ENCODE measurements around the gene DUXB.

DNA sequence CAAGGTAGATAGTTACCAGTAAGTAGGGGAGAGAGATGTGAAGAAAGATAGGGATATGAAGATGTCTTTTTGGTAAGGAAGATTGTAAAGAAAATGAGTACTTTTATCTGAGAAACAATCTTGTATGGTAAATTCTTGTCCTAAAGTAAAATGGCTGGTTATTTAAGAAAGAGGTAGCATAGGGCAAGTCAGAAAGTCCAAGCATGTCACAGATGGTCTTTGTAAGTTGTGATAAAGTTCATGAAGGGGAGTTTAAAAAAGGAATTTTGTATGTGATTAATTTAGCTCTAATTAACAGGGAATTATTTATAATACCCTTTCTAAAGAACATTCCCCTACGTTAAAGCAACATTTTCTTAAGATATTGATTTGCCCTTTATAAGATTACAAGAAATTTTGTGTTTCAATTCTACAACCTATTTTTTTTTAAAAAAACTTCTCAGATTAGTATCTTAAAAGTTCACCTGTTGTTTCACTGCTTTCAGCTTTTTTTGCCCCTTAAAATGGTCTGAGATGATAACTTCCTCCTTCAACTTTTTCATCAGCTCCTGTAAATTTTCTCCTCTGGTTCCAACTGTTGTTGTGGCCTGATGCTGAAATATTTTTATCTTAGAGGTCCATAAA is 41.3 kb upstream of the DUXB start:
- TF ChIP-seq CTCF (IDR thresholded peaks at IDR 0.05 in 8 of 11, conservative IDR thresholded peaks at IDR 0.05 in 3 of 11), result no peak
- no peak for TF ChIP-seq POLR2AphosphoS5 (IDR thresholded peaks at IDR 0.05)
- TF ChIP-seq POLR2A (IDR thresholded peaks at IDR 0.05), result no peak

All from spleen (tissue), 7 donors.